HEK293 (cell line): ENCODE measurements around the gene MGST2.

ENCODE experiments used
- CTCF ChIA-PET: fragments of 350-600 bp; formaldehyde crosslinking; extraction: SDS; loops from one replicate; lab custom pipeline; 2021; ENCODE audit warnings: antibody characterized with exemption; lab: Yijun Ruan, JAX
- POLR2A ChIA-PET: fragments of 300-600 bp; formaldehyde crosslinking; extraction: SDS; loops from one replicate; lab custom pipeline; 2020; ENCODE audit warnings: antibody characterized with exemption, inconsistent platforms; lab: Yijun Ruan, JAX
- H3K27ac ChIP-seq: fragments of 200-500 bp; sonication (Bioruptor generic); 2 replicates; pipeline ENCODE4 v1.5.1; 2014; ENCODE audit warnings: low read depth, low read length, control low read depth, inconsistent platforms; ENCODE audit errors: extremely low read depth
- H3K36me3 ChIP-seq, 2 experiments: fragments of 200-500 bp in 1 of 2; sonication (Bioruptor generic) in 1 of 2; 1 replicate in 1 of 2; 2 replicates in 1 of 2; pipeline ENCODE4 v1.5.1; 2014 to 2017; ENCODE audit warnings: inconsistent platforms in 2 of 2, low read length in 2 of 2; ENCODE audit not compliant: control insufficient read depth in 2 of 2, insufficient read depth in 1 of 2
- H3K4me1 ChIP-seq: fragments of 200-500 bp; sonication (Bioruptor generic); 2 replicates; pipeline ENCODE4 v1.5.1; 2014; ENCODE audit warnings: mild to moderate bottlenecking, low read length, inconsistent platforms; ENCODE audit not compliant: control insufficient read depth, insufficient read depth
- H3K4me3 ChIP-seq: 2 replicates; pipeline ENCODE4 v1.5.1; 2011; ENCODE audit warnings: low read depth, mild to moderate bottlenecking, control low read depth, low read length, moderate library complexity
- H3K9me3 ChIP-seq: fragments of 200-500 bp; sonication (Bioruptor generic); 2 replicates; pipeline ENCODE4 v1.5.1; 2014; ENCODE audit warnings: low read depth, low read length, inconsistent platforms; ENCODE audit not compliant: control insufficient read depth, insufficient read depth
- BCL11A ChIP-seq: fragments of 450-650 bp; formaldehyde crosslinking; IDR thresholded peaks from 2 replicates; pipeline ENCODE4 v1.5.1; 2016; ENCODE audit warnings: low read depth, missing biosample characterization, missing genetic modification characterization
- FEZF1 ChIP-seq: fragments of 450-650 bp; formaldehyde crosslinking; IDR thresholded peaks from 2 replicates; pipeline ENCODE4 v1.5.1; 2016; ENCODE audit warnings: missing biosample characterization, missing genetic modification characterization
- GFI1B ChIP-seq: fragments of 450-650 bp; formaldehyde crosslinking; IDR thresholded peaks from 2 replicates; pipeline ENCODE4 v1.5.1; 2016; ENCODE audit warnings: missing biosample characterization, missing genetic modification characterization
- GLI2 ChIP-seq: fragments of 450-650 bp; formaldehyde crosslinking; IDR thresholded peaks from 2 replicates; pipeline ENCODE4; 2017; ENCODE audit warnings: missing biosample characterization, missing genetic modification characterization, low read depth, borderline replicate concordance
- KLF9 ChIP-seq: fragments of 450-650 bp; formaldehyde crosslinking; IDR thresholded peaks from 2 replicates; pipeline ENCODE4 v1.5.1; 2016; ENCODE audit warnings: missing biosample characterization, missing genetic modification characterization, low read depth
- ZBTB1 ChIP-seq: fragments of 450-650 bp; formaldehyde crosslinking; IDR thresholded peaks from 2 replicates; pipeline ENCODE4 v1.5.1; 2016; ENCODE audit warnings: missing biosample characterization, missing genetic modification characterization
- ZFP69B ChIP-seq: fragments of 450-650 bp; formaldehyde crosslinking; IDR thresholded peaks from 2 replicates; pipeline ENCODE4 v1.5.1; 2016; ENCODE audit warnings: missing biosample characterization, missing genetic modification characterization
- ZNF112 ChIP-seq: fragments of 450-650 bp; formaldehyde crosslinking; IDR thresholded peaks from 2 replicates; pipeline ENCODE4 v1.5.0; 2017; ENCODE audit warnings: missing biosample characterization, missing genetic modification characterization
- ZNF121 ChIP-seq: fragments of 450-650 bp; formaldehyde crosslinking; IDR thresholded peaks from 2 replicates; pipeline ENCODE4 v1.5.1; 2016; ENCODE audit warnings: missing biosample characterization, missing genetic modification characterization
- ZNF2 ChIP-seq: fragments of 450-650 bp; formaldehyde crosslinking; IDR thresholded peaks from 2 replicates; pipeline ENCODE4 v1.5.1; 2016; ENCODE audit warnings: missing biosample characterization, missing genetic modification characterization
- ZNF221 ChIP-seq: fragments of 450-650 bp; formaldehyde crosslinking; IDR thresholded peaks from 2 replicates; pipeline ENCODE4 v1.5.1; 2017; ENCODE audit warnings: missing biosample characterization, missing genetic modification characterization, borderline replicate concordance
- ZNF354C ChIP-seq: fragments of 450-650 bp; formaldehyde crosslinking; IDR thresholded peaks from 2 replicates; pipeline ENCODE4 v1.5.1; 2016; ENCODE audit warnings: missing biosample characterization, missing genetic modification characterization, low read depth, borderline replicate concordance
- ZNF391 ChIP-seq: fragments of 450-650 bp; formaldehyde crosslinking; IDR thresholded peaks from 2 replicates; pipeline ENCODE4 v1.5.1; 2016; ENCODE audit warnings: low read depth, missing biosample characterization, missing genetic modification characterization, borderline replicate concordance
- ZNF433 ChIP-seq: fragments of 450-650 bp; formaldehyde crosslinking; IDR thresholded peaks from 2 replicates; pipeline ENCODE4 v1.5.1; 2016; ENCODE audit warnings: missing biosample characterization, missing genetic modification characterization, low read depth
- ZNF501 ChIP-seq: fragments of 450-650 bp; formaldehyde crosslinking; IDR thresholded peaks from 2 replicates; pipeline ENCODE4 v1.5.1; 2016; ENCODE audit warnings: missing biosample characterization, missing genetic modification characterization
- ZNF621 ChIP-seq: fragments of 450-650 bp; formaldehyde crosslinking; IDR thresholded peaks from 2 replicates; pipeline ENCODE4 v1.5.1; 2017; ENCODE audit warnings: missing biosample characterization, missing genetic modification characterization
- ZNF658 ChIP-seq: fragments of 450-650 bp; formaldehyde crosslinking; IDR thresholded peaks from 2 replicates; pipeline ENCODE4; 2016; ENCODE audit warnings: missing biosample characterization, missing genetic modification characterization
- ZNF777 ChIP-seq: fragments of 450-650 bp; formaldehyde crosslinking; IDR thresholded peaks from 2 replicates; pipeline ENCODE4 v1.5.1; 2017; ENCODE audit warnings: missing biosample characterization, missing genetic modification characterization, borderline replicate concordance
- ZNF785 ChIP-seq: fragments of 450-650 bp; formaldehyde crosslinking; IDR thresholded peaks from 2 replicates; pipeline ENCODE4 v1.5.1; 2016; ENCODE audit warnings: missing biosample characterization, missing genetic modification characterization
- ZSCAN23 ChIP-seq: fragments of 450-650 bp; formaldehyde crosslinking; IDR thresholded peaks from 2 replicates; pipeline ENCODE4 v1.5.1; 2016; ENCODE audit warnings: missing biosample characterization, missing genetic modification characterization
- TF ChIP-seq, protein P1 (sequence below): IDR thresholded peaks from 2 replicates; pipeline ENCODE4 v1.6.1; 2011; ENCODE audit warnings: mild to moderate bottlenecking, low read depth, low read length, borderline replicate concordance
- TF ChIP-seq, protein P2 (sequence below): fragments of 450-650 bp; formaldehyde crosslinking; IDR thresholded peaks from 2 replicates; pipeline ENCODE4 v1.5.1; 2016; ENCODE audit warnings: missing biosample characterization, missing genetic modification characterization, borderline replicate concordance
- TF ChIP-seq, protein P3 (sequence below): fragments of 450-650 bp; formaldehyde crosslinking; IDR thresholded peaks from 2 replicates; pipeline ENCODE4 v1.5.1; 2016; ENCODE audit warnings: missing biosample characterization, missing genetic modification characterization
- TF ChIP-seq, protein P4 (sequence below): fragments of 450-650 bp; formaldehyde crosslinking; IDR thresholded peaks from 2 replicates; pipeline ENCODE4 v1.5.1; 2016; ENCODE audit warnings: missing biosample characterization, missing genetic modification characterization
- TF ChIP-seq, protein P5 (sequence below): fragments of 450-650 bp; formaldehyde crosslinking; IDR thresholded peaks from 2 replicates; pipeline ENCODE4 v1.5.1; 2016; ENCODE audit warnings: missing biosample characterization, missing genetic modification characterization

The MGST2 gene

DNA sequence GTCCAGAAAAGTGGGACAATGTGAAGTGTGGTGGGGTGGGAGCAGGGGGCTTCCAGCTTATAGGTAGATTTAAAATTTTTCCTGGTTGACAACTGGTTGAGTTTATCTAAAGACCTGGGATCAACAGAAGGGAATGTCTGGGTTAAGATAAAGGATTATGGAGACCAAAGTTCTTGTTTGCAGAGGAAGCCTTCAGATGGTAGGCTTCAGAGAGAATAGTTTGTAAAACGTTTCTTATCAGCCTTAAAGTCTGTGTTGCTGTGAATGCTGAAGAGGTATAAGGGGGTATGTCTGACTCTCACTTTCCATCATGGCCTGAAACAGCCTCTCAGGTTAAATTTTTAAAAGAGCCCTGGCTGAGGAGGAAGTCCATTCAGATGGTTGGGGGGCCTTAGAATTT lies 20.5 kb downstream of the MGST2 start:
- no peak overlapping the region for H3K27ac ChIP-seq
- H3K4me1 ChIP-seq = no peaks in the 10 kb centered on the region
- no peak overlapping the region for H3K4me3 ChIP-seq
- TF ChIP-seq GFI1B (tag by site-specific recombination) (no peak), ZNF112 (tag by site-specific recombination) (no peak), ZSCAN23 (tag by site-specific recombination) (no peak), ZNF2 (tag by site-specific recombination) (no peak), KLF9 (tag by site-specific recombination) (no peak), BCL11A (tag by site-specific recombination) (no peak), ZNF354C (tag by site-specific recombination) (no peak), FEZF1 (tag by site-specific recombination) (no peak), ZNF221 (tag by site-specific recombination) (no peak), ZNF391 (no peak), GLI2 (tag by site-specific recombination) (no peak), ZNF501 (tag by site-specific recombination) (no peak), ZNF777 (tag by site-specific recombination) (no peak)
- ChIA-PET CTCF (no interaction called here), POLR2A (no interaction called here)
- peaks cover 0 to 29% of the 10 kb centered on the region in 2 experiments; a peak in 1 of 3 replicates for H3K36me3 ChIP-seq
- no peaks in the 10 kb centered on the region for H3K9me3 ChIP-seq

DNA sequence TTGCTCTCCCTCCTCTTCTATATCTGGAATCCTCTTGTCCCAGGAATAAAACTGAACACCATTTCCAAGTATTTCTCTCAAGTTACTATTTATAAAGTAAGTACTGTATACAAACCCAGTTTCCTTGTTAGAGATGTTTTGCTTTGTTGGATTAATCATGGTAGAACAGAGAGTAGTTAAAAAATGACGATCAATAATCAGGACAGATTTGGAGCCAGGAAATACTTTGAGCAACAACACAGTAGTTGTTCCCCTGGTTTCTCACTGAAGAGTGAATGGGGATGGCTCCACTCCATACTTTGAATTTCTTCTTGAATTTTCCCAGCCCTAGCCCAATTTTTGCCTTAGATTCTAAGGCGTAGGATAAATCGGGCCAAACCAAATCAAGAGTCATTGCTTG lies 21.4 kb downstream of the MGST2 start:
- Histone ChIP-seq H3K4me1 (no peaks in the 10 kb centered on the region), H3K9me3 (no peaks in the 10 kb centered on the region), H3K36me3 (peaks cover 0 to 29% of the 10 kb centered on the region in 2 experiments; a peak in 1 of 3 replicates), H3K4me3 (no peak overlapping the region), H3K27ac (no peak overlapping the region)
- no peak for TF ChIP-seq ZFP69B (tag by site-specific recombination)
- no peak for TF ChIP-seq ZNF785 (tag by site-specific recombination)
- TF ChIP-seq, protein P1, sequence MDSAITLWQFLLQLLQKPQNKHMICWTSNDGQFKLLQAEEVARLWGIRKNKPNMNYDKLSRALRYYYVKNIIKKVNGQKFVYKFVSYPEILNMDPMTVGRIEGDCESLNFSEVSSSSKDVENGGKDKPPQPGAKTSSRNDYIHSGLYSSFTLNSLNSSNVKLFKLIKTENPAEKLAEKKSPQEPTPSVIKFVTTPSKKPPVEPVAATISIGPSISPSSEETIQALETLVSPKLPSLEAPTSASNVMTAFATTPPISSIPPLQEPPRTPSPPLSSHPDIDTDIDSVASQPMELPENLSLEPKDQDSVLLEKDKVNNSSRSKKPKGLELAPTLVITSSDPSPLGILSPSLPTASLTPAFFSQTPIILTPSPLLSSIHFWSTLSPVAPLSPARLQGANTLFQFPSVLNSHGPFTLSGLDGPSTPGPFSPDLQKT = no peak
- ChIA-PET POLR2A (no interaction called here), CTCF (interaction anchor here (0.7 kb wide), 1 partner anchor 535 kb away, joined by 4 read pairs; no protein-coding TSS in a partner anchor)

DNA sequence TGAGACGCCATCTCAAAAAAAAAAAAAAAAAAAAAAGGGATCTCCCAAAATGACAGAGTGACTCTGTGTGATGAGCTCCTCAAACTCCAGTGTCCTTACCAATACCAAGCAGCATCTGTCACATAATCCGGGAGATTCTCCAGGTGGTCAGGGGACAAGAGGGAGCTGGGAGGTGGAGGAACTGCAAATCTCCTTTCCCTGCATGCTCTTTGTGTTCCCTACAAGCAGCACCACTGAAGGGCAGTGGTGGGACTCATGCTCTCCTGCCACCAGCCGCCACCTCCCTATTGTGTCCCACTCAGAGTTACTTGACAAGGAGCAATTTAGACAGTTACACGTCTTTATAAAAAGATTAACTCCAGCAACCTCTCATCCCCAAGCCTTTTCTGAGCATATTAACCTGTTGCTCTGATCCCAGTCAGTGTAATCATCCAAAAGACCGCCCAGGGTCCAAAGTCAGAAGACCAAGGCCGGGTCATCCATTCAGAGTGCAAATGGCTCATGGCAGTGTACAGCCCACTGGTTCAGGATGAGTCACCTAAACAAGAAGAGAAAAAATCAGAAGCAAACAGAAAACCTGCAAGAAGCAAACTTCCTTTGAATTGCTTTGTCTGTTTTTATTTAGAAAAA lies 23.6 kb downstream of the MGST2 start:
- H3K9me3 ChIP-seq = no peaks in the 10 kb centered on the region
- peaks cover 0 to 21% of the 10 kb centered on the region in 2 experiments; a peak in 1 of 3 replicates for H3K36me3 ChIP-seq
- no peaks in the 10 kb centered on the region for H3K4me1 ChIP-seq
- CTCF ChIA-PET = no interaction called here
- no peak overlapping the region for H3K27ac ChIP-seq
- POLR2A ChIA-PET = interaction anchor here (0.6 kb wide), 1 partner anchor 50 kb away, joined by 3 read pairs; no protein-coding TSS in a partner anchor
- no peak overlapping the region for H3K4me3 ChIP-seq
- TF ChIP-seq, protein P2, sequence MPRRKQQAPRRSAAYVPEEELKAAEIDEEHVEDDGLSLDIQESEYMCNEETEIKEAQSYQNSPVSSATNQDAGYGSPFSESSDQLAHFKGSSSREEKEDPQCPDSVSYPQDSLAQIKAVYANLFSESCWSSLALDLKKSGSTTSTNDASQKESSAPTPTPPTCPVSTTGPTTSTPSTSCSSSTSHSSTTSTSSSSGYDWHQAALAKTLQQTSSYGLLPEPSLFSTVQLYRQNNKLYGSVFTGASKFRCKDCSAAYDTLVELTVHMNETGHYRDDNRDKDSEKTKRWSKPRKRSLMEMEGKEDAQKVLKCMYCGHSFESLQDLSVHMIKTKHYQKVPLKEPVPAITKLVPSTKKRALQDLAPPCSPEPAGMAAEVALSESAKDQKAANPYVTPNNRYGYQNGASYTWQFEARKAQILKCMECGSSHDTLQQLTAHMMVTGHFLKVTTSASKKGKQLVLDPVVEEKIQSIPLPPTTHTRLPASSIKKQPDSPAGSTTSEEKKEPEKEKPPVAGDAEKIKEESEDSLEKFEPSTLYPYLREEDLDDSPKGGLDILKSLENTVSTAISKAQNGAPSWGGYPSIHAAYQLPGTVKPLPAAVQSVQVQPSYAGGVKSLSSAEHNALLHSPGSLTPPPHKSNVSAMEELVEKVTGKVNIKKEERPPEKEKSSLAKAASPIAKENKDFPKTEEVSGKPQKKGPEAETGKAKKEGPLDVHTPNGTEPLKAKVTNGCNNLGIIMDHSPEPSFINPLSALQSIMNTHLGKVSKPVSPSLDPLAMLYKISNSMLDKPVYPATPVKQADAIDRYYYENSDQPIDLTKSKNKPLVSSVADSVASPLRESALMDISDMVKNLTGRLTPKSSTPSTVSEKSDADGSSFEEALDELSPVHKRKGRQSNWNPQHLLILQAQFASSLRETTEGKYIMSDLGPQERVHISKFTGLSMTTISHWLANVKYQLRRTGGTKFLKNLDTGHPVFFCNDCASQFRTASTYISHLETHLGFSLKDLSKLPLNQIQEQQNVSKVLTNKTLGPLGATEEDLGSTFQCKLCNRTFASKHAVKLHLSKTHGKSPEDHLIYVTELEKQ (tag by site-specific recombination) = no peak
- no peak for TF ChIP-seq ZNF621
- TF ChIP-seq ZBTB1 (tag by site-specific recombination) = no peak
- TF ChIP-seq, protein P3, sequence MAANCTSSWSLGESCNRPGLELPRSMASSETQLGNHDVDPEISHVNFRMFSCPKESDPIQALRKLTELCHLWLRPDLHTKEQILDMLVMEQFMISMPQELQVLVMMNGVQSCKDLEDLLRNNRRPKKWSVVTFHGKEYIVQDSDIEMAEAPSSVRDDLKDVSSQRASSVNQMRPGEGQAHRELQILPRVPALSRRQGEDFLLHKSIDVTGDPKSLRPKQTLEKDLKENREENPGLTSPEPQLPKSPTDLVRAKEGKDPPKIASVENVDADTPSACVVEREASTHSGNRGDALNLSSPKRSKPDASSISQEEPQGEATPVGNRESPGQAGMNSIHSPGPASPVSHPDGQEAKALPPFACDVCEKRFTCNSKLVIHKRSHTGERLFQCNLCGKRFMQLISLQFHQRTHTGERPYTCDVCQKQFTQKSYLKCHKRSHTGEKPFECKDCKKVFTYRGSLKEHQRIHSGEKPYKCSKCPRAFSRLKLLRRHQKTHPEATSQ (tag by site-specific recombination) = no peak
- no peak for TF ChIP-seq ZNF121 (tag by site-specific recombination)
- no peak for TF ChIP-seq ZNF658 (tag by site-specific recombination)
- no peak for TF ChIP-seq ZFP69B (tag by site-specific recombination)
- TF ChIP-seq ZNF433 (tag by site-specific recombination) = no peak
- TF ChIP-seq, protein P4, sequence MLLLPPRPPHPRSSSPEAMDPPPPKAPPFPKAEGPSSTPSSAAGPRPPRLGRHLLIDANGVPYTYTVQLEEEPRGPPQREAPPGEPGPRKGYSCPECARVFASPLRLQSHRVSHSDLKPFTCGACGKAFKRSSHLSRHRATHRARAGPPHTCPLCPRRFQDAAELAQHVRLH (tag by site-specific recombination) = no peak
- TF ChIP-seq, protein P5, sequence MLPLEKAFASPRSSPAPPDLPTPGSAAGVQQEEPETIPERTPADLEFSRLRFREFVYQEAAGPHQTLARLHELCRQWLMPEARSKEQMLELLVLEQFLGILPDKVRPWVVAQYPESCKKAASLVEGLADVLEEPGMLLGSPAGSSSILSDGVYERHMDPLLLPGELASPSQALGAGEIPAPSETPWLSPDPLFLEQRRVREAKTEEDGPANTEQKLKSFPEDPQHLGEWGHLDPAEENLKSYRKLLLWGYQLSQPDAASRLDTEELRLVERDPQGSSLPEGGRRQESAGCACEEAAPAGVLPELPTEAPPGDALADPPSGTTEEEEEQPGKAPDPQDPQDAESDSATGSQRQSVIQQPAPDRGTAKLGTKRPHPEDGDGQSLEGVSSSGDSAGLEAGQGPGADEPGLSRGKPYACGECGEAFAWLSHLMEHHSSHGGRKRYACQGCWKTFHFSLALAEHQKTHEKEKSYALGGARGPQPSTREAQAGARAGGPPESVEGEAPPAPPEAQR (tag by site-specific recombination) = no peak
